Nucleus accumbens (tissue), 56 donors: ENCODE measurements around the gene GRID1.
"Not testable (repeated sequence)": the region's sequence is repeated elsewhere in the genome, so short reads cannot be mapped to it uniquely, and the experiment has no call there.

ENCODE experiments used
- DNase-seq, 56 donors: peaks; one replicate each; lab custom pipeline; 2025; lab: John Stamatoyannopoulos, UW

Gene GRID1

DNA sequence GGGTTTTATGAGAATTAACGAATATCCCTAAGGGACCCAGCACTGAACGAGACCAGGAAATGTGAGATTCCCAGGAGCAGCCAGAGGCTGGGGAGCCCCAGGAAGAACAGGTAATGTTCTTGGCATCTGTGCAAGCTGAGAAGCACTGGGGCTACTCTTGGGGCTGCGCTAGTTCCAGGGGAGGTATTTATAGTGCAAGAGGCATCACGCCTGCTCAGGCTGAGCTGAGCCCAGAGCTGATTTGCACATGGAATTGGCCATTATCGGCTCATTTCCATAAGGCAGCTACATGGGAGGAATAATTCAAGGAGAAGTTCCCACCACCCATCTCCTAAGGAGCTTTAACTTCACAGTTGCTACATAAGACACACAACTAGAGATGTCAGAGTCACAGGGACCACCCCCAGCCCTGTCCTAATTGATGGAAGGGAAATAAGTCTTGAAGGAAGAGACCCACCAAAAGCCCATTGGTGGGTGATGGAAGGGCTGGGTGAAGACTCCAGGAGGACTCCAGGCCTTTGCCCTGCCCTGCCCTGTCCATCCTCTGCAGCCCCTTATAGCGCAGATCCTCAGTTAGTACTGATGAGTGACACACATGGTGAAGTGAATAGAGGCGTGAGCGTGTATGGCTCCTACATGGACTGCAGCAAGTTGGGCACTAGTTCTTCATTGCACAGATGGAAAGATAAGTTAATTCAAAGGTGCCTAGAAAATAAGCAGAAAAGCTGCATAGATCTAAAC lies 178.9 kb downstream of the GRID1 start:
- DNase-seq: no peak

DNA sequence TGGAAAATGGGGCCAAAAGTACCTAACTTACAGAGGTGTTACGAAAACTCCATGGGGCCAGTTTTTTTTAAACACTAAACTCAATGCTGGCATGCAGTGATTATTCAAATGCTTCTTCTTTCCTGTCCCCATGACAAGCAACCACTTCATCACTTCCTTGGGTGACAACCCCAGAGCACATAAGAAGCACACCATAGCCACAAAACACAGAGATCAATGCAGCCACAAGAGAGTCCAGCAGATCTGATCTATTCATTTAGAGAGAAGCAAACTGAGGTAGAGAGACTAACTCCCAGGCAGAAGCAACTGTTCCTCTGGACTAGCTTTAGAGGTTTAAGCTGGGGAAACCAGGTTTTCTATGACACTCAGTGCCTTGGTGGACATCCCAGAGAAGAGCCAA lies 180.0 kb downstream of the GRID1 start:
- no peak for DNase-seq

DNA sequence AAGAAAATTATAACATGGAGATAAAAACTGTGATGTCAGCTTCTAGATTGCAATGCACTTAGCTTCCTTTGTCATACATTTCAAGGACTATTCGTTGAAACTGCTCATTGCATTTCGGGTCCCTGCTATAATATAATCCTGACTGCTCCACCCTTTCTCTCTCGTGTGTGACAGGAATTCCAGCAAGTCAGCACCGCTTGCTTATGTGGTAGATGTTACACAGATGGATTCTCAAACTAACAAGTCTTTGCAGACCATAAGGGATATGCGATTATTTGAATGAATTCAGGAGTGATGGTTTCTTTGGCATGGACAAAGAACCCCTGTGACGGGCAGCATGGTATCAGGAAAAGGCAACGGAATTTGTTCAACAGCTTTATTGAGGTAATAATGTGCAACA lies 184.0 kb downstream of the GRID1 start:
- no peak for DNase-seq

DNA sequence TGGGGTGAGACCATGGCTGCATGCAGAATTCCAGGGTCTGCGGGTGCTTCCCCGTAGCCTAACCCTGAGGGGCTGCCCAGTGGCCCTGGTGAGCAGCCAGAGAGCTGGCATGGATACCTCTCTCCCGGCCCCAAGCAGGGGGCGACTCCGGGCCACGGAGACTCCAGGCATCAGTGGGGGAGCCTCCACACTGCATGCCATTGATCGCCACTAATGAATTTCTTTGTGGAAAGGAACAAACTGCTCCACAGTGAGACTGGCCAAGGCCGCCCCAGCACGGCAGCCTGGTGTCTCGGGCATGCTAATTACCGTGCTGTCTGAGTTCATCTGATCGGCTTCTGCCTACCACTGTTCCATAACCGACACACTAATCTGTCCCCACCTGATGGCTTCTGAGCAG lies 184.4 kb downstream of the GRID1 start:
- DNase-seq: peak in 54 of 56 donors; percentile 16 to 89 (median 78)

DNA sequence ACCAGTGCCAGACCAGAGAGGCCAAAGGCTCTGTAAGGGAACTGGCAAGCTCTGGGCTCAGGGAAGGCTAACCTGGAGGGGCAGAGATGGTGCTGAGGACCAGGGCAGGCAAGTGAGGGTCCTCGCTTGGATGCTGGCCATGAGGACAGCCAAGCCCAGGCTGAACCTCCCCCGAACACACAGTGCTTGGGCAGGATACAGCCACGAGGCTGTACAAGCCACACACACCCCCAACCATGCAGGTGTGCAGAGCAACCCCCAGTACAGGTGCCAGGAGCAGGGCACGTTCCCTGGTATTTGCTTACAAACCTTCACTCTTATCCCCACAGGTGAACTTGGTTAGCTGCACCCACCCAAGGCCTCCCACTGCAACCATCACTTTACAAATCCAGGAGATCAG lies 185.7 kb downstream of the GRID1 start:
- no peak for DNase-seq

DNA sequence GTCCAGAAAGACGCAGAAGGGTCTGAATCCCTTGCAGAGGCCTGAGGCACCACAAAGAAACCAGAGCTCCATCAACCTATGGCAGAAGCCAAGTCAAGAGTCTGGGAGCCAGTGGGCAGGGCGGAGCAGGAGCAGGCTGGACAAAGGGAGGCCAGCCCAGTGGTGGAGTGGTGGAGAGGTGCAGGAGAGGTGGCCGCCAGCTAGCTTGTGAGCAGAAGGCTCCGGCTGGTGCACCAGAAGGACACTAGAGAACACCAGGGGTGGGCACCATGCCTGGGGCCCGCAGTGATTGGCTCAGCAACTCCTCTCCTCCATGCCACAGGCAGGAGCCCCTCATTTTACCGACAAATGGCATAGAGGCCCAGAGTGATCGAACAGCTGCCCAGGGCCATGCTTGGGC lies 186.6 kb downstream of the GRID1 start:
- no peak for DNase-seq

DNA sequence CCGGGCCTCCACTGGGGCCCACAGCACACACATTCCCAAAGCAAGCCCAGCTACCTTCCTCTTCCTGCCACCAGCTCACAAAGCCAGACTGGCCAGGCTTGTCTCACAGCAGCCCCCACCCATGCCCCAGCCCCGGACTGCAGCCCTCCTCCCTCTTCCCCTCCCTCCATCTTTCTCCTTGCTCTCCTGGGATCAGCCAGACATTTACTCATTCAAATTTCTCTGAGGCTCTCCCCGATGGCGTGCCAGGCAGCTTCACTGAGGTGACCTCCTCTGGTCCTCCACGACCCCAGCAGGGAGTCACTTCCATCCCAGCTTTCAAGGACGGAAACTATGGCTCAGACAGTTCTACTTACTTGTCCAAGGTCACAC lies 187.5 kb downstream of the GRID1 start:
- DNase-seq: no peak

DNA sequence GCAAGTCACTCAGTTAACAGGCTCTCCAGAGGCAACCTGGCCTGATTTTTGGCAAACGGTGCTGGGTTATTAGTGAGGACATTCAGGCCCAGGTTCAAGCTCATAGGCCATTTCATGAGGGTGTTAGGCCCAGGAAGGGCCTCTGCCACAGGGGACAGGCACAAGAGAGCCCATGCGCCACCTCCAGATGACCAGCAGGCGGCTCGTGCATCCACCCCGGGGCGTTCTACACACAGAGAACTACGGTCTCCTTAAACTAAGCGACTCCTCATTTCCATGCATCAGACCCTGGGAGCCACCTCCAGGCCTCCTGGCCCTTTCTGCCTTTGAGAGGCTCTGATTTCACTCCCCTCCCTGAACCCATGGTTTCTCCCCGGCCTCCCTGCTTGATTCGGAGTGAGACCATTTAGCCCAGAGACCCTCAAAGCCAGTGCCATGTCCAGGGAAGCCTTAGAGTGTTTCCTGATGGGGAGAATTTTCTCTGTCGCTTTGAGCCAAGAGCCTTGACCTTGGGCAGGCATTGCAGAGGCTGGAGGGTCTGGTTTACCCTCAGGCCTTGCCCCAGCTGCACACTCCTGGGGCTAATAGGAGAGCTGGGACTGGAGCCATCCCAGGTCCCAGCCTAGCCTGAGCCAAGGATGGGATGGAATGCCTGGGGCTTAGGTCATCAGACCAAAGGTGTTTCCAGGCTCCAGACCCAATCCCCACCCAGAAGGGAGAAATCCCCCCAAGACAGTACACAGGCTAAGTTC lies 188.0 kb downstream of the GRID1 start:
- peak in 12 of 56 donors; percentile 8 to 52 (median 15) for DNase-seq

DNA sequence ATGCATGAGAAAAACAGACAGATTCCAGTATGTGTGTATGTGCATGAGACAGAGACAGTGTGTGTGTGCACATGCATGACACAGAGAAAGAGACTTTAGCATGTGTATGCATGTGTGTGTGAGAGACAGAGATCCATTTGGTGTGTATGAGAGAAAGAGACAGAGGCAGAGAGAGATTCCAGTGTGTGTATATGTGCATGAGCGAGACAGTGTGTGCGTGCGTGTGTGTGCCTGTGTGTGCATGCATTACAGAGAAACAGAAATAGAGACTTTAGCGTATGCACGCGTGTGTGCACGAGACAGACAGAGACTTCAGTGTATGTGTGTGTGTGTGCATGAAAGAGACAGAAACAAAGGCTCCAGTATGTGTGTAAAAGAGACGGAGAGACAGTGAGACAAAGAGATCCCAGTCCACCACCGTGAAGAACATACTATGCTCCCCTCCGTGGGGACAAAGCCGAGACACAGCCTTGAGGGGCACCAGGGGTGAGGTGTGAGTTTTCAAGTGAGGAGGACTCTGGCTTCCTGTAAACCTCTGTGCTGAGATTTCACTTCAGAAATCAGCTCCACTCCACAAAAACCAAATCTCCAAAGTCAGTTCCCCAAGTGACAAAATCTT lies 188.9 kb downstream of the GRID1 start:
- DNase-seq: peak in 4 of 56 donors; percentile 13 to 32 (median 22)

DNA sequence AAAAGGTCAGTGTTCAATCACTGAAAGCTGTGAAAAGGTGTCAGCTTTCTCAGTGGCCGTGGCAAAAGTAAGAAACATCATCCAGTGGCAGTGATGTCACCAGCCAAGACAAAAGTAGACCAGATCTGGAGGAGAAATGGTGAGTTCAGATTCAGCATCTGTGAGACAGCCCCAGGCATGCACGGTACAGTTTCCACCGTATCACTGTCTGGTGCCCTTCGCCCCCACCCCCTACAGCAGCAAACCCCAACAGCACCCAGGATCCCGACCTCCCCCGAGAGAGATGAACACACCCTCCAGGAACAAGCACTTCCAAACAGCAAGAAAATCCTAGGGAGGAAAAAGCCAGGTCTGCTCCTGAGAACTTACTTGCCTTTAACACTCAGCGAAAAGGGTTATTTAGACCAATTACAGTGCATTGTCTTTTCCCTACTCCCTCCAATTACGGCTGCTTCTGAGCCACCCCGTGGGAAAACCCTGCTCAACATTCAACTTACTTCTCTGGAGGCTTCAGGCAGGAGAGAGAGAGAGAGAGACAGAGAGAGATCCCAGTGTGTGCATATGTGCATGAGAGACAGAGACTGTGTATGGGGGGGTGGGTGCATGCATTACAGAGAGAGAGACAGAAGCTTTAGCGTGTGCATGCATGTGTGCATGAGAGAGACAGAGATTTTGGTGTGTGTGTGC lies 189.6 kb downstream of the GRID1 start:
- no peak for DNase-seq

DNA sequence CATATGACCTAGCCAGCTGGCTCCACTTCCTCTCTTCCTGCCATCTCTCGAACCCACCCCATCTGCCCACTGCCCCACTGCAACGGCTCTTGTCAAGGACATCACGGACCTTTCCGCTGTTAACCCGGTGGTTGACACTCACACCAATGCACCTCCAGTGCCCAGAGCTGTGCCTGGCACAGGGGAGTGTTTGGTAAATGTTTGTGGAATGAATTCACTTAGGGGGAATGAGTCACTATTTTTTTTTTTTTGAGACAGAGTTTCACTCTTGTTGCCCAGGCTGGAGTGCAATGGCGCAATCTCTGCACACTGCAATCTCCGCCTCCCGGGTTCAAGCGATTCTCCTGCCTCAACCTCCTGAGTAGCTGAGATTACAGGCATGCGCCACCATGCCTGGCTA lies 191.1 kb downstream of the GRID1 start:
- not testable (repeated sequence) for DNase-seq

DNA sequence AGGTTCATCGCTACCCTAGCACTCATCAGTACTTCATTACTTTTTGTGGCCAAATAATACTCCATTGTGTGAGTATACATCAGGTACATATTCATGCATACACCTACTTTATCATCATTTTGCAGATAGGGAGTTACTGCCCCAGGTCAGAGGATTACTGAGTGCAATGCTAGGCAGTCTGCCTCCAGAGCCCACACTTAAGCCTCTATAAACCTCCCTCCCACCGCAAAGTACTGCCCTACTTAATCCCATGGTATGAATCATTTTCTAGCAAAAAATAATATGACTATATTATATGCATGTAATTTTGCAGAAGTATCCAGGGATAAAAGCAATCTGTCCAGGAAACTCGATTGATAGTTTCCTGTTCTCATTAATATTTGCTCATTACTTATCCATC lies 194.3 kb downstream of the GRID1 start:
- DNase-seq: no peak

DNA sequence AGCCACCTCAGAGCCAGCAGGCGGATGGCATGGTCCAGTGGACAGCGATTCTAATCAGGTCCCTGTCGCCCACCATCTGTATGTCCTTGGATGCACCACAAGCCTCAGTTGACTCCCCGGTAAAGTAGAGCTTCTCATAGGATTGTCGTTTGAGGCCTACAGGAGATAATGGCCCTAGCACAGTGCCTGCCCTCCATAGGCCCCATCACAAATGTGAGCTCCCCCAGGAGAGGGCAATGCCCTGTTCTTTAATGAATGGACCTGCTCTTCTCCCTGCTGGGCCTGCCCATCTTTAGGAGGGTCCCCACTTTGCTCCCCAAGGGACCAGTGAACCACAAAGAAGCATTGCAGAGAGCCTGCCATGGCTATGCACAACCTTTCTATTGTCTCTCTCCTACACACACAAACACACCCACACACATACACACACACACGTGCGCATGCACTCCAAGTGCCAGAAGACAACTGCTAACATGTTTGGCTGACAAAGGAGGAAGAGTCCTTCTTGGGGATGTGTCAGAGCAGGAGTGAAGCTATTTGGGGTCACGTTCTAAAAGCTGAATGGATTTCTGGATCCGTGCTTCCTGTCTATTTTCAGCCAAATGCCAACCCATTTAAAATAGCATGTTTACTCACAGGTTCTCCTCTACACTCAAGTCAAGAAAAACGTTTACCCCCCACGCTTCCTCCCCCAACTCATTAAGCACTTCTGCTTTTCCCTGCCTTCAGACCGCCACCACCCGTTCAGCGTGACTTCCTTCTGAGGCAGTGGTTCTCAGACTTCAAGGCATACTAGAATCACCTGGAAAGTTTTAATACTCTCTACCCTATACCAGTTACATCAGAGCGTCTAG lies 196.1 kb downstream of the GRID1 start:
- DNase-seq: no peak

DNA sequence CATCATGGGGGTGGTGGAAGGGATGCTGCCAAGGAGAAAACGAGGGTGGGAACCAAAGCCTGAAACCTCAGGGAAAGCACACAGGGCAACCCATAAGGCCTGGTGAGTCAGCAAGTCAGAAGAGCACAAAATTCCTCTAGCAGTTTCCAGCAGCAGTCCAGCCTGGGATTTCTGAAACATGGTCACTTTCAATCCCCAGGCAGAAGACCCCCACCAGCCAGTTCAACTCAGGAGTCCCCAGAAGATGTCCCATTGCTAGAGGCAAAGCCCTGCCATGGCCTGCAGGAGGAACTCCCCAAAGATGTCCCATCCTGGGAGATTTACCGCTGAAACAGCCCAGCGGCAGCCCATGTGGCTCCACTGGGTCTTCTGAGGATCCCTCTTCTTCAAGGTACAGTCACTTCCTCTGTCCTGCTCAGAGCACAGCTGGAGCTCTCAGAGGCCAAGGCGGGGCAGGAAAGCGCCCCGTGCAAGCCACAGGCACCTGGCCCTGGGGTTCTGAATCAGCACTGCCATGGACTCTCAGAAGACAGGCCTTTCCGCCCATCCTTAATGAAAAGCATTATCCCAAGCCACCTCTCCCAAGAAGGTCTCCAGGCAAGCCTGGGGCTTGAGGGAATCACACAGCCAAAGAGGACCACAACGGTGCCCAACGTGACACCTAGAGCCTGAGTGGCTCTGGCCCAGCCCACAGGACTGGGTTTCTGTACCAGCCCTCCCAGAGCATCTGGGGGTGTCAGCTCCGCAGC lies 196.9 kb downstream of the GRID1 start:
- no peak for DNase-seq

DNA sequence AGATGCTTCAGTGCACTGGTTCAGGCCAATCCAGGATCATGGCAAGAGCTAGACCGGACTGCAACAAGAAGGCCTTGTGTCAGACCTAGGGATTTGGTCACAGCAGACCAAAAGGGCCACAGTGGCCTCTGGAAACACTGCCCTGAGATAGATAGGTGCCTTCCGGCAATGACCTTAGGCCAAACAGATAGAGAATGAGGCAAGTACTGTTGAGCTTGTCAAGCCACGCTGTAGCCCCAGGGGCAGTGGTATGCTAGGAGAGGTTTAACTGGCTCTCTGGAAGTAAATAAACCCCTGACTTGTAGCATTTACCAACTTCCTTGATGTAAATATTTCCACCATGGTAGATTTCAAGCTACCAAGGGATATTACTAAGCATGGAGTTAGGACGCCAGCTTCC lies 197.5 kb downstream of the GRID1 start:
- DNase-seq: no peak

DNA sequence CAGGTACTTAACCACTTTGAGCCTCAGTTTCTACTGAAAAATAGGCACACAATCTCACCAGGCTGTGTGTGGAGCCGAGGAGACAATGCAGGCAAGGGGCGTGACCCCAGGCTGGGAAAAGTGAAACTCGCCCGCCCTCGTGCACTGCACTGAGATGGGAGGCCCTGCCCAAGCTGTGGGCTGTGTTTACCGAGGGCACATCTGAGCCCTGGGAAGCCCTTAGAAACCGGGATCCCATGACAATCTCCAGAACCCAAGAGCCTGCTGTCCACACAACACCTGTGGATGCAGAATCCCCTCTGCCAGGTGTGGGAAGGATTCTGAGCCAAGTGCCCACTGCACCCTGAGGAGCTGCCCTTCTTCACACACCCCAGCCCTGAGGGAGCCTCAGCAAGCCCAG lies 198.3 kb downstream of the GRID1 start:
- no peak for DNase-seq

DNA sequence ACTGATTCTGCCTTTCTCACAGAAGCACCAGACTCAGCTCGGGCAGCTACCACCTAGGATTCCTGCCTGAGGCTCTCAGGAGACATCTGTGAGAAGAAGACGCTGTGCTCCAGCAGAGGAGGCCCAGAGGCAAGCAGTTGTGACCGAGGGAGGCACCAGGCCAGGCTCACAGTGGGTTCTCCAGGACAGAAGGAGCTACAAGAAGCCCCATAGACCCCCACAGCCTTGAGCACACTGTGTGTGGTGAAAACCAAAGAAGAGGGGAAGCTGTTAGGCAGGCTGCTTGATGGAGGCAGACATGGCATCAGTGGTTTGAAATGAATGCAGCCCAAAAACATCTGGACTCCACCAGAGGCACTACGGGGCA lies 198.8 kb downstream of the GRID1 start:
- no peak for DNase-seq

DNA sequence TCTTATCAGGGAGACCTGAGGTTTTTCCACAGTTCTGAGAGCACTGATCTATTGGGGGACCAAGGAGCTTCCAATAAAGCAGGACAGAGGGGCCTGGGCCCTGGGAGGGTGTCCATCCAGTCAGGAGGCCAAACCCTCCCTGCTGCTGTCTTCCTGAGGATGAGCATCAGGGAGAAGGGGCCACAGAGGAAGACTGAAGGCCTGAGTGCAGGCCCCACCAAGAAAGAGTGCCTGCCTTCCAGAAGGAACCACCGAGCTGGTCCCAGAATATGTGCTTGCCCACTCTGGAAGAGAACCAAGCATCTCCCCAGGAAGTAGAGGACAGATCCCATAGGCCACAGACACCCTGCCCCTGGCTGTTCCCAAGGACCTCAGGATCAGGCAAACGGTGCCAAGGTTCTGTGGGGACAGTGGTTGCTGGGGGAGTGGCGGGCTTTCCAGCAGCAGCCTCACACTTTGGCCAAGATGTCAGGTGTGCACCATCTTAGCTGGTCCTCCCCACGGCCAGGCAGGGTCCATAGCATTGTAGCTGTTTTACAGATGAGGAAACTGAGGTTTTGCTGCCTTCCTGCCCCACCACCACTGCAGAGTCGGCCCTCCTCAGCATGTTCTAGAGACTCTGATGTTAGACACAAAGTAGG lies 199.4 kb downstream of the GRID1 start:
- DNase-seq: no peak

DNA sequence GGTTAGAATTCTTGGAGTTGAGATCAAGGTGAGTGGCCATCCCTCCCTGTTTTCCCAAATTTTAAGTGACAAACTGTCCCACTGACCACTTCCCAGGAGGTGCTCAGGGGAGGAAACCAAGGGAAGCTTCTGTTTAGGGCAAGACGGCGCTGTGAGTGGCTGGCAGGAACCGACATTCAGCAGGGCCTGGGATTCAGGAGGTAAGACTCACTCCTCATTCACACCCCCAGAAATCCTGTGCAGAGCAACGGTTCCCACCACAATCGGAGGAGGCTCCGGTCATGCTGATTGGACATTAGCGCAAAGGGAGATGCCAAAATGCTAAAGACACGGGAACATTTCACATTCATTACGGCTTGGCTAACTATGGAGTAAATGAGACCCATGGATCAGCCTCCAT lies 200.9 kb downstream of the GRID1 start:
- DNase-seq: no peak
